ENCODE data around the gene OR6C70.
"Not testable (repeated sequence)": the region's sequence is repeated elsewhere in the genome, so short reads cannot be mapped to it uniquely, and the experiment has no call there.

OR6C70 gene

GRCh38 chr12:55470088-55470829 lies at the start of gene OR6C70:
TSS of gene OR6C70 (minus strand) at chr12:55470138. CDS start at chr12:55470138, 0 bp downstream.
- DNase-seq (ENCODE audit: low read depth), result no peak

- DNase-seq (ENCODE audit: low read depth), result no peak
Observed at GRCh38 chr12:55516391-55516790, 46.5 kb upstream of the OR6C70 start.

GRCh38 chr12:55515696-55516095 lies 45.8 kb upstream of the OR6C70 start:
- DNase-seq (ENCODE audit: low read depth), result no peak

GRCh38 chr12:55501601-55502000 lies 31.7 kb upstream of the OR6C70 start:
- DNase-seq (ENCODE audit: low read depth), result no peak

- no peak for DNase-seq (ENCODE audit: low read depth)
Observed at GRCh38 chr12:55499810-55500252, 29.9 kb upstream of the OR6C70 start.

- no peak for DNase-seq (ENCODE audit: low read depth)
Observed at GRCh38 chr12:55499231-55499630, 29.3 kb upstream of the OR6C70 start.

- DNase-seq (ENCODE audit: low read depth), result no peak
Observed at GRCh38 chr12:55495490-55495889, 25.6 kb upstream of the OR6C70 start.

- DNase-seq (ENCODE audit: low read depth), result no peak
Observed at GRCh38 chr12:55492078-55492477, 22.1 kb upstream of the OR6C70 start, which contains the start of gene OR6C68. TSS of gene OR6C68 (plus strand) at chr12:55492378. CDS start at chr12:55492378, 0 bp downstream.

GRCh38 chr12:55484284-55484683 lies 14.3 kb upstream of the OR6C70 start:
- DNase-seq (ENCODE audit: low read depth), result not testable (repeated sequence)

- not testable (repeated sequence) for DNase-seq (ENCODE audit: low read depth)
Observed at GRCh38 chr12:55479136-55479535, 9.2 kb upstream of the OR6C70 start.

- DNase-seq (ENCODE audit: low read depth), result no peak
Observed at GRCh38 chr12:55472264-55472663, 2.3 kb upstream of the OR6C70 start.

GRCh38 chr12:55469291-55469690 lies 647 bp downstream of the OR6C70 start:
- DNase-seq (ENCODE audit: low read depth), result no peak

- DNase-seq (ENCODE audit: low read depth), result no peak
Observed at GRCh38 chr12:55467836-55468235, 2.1 kb downstream of the OR6C70 start.

GRCh38 chr12:55464926-55465325 lies 5.0 kb downstream of the OR6C70 start:
- DNase-seq (ENCODE audit: low read depth), result not testable (repeated sequence)

- DNase-seq (ENCODE audit: low read depth), result no peak
Observed at GRCh38 chr12:55448825-55449224, 21.1 kb downstream of the OR6C70 start.

- no peak for DNase-seq (ENCODE audit: low read depth)
Observed at GRCh38 chr12:55446326-55446725, 23.6 kb downstream of the OR6C70 start.

GRCh38 chr12:55445357-55445756 lies 24.6 kb downstream of the OR6C70 start:
- no peak for DNase-seq (ENCODE audit: low read depth)

GRCh38 chr12:55443776-55444175 lies 26.2 kb downstream of the OR6C70 start, which contains the start of gene OR6C2:
TSS of gene OR6C2 (plus strand) at chr12:55444076. CDS start at chr12:55452214, 8,138 bp downstream.
- no peak for DNase-seq (ENCODE audit: low read depth)

- not testable (repeated sequence) for DNase-seq (ENCODE audit: low read depth)
Observed at GRCh38 chr12:55441233-55441632, 28.7 kb downstream of the OR6C70 start.

GRCh38 chr12:55428331-55429243 lies 41.4 kb downstream of the OR6C70 start:
- DNase-seq (ENCODE audit: low read depth), result no peak

- no peak for DNase-seq (ENCODE audit: low read depth)
Observed at GRCh38 chr12:55425954-55426353, 44.0 kb downstream of the OR6C70 start, which contains the start of gene OR6C76. TSS of gene OR6C76 (plus strand) at chr12:55426254. CDS start at chr12:55426254, 0 bp downstream.

- DNase-seq (ENCODE audit: low read depth), result no peak
Observed at GRCh38 chr12:55420307-55420962, 49.5 kb downstream of the OR6C70 start.
